Ishikawa (cell line): ENCODE results near the gene ZBTB46.

Experiments used
- CEBPB ChIP-seq: IDR thresholded peaks from 2 replicates; pipeline ENCODE4 v1.6.1; 2012
- FOXM1 ChIP-seq: IDR thresholded peaks from 2 replicates; pipeline ENCODE4 v1.6.1; 2012; ENCODE audit warnings: low read depth, borderline replicate concordance
- MAX ChIP-seq: IDR thresholded peaks from 2 replicates; pipeline ENCODE4 v1.6.1; 2012
- NFIC ChIP-seq: IDR thresholded peaks from 2 replicates; pipeline ENCODE4 v1.6.1; 2012
- RAD21 ChIP-seq: IDR thresholded peaks from 2 replicates; pipeline ENCODE4 v1.6.1; 2012; ENCODE audit warnings: low read depth
- TAF1 ChIP-seq: IDR thresholded peaks from 2 replicates; pipeline ENCODE4 v1.6.1; 2012; ENCODE audit warnings: low read depth, mild to moderate bottlenecking
- USF1 ChIP-seq: IDR thresholded peaks from 2 replicates; pipeline ENCODE4 v1.6.1; 2012

DNA sequence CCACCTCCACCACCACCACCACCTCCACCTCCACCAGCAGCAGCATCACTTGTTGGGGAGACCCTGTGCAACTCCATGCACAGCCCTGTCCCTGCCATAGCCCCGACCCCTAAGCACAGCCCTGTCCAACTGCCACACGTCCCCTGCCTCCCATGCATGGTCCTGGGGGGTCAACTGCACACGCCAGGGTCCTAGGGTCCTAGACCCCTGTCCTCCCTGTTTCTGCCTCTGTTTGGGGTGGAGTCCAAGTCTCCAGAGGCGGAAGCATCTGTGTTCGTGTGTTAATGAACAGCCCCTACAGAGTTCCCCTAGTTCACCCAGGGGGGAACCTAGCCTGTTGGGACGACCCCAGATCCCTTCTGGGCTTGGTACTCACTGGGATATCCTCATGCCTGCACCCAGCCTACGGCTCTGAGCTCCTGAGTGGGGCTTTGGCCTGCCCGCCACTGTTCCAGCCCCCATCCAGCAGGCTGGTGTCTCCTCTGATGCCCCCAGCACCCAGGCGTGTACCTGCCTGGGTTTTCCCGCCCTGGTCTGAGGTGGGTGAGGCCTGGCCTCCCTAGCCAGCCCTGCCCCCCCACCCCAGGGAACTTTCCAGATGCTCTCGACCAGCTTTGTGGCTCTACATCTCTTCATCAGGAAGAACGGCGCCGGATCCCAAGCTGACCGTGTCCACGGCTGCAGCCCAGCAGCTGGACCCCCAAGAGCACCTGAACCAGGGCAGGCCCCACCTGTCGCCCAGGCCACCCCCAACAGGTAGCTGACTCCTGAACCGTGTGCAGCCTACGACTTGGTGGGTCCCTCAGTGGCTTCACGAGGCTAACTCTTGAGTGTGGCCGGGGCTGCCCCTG, 137.1 kb downstream of the ZBTB46 start:
- no peak for TF ChIP-seq FOXM1
- TF ChIP-seq CEBPB, result no peak
- no peak for TF ChIP-seq NFIC
- no peak for TF ChIP-seq MAX
- no peak for TF ChIP-seq TAF1
- no peak for TF ChIP-seq USF1
- TF ChIP-seq RAD21, result no peak
